Measurements from ENCODE around the gene C20orf202. TPM values are rescaled to one million over a fixed set of nuclear protein-coding genes. Genes with fewer than 3 reads are reported as not detected.

Gene C20orf202
- total and polyA plus RNA-seq, 9 of the 15 experiments (the other 6 are each of a cell fraction or from before 2014, with no cell fraction given), result 0.03 to 0.24 (median 0.15) TPM; not detected in 4

DNA sequence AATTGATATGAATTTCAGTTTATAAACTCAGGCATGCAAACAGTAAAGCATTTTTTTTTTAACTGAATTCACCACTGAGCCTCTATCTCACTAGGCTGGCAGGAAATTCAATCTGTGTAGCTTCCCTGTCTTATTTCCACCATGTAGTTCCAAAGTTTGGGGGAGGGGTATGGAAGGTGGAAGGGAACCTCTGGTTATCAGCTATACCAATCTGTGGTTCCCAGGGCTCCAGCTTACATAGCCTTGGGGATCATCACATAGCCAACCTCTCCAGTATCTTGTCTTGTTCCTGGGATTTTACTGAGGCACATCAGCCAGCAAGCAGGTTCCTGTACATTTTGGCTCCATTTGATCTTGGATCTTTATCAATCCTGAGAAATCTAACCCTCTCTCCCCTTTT, 38.2 kb downstream of the C20orf202 start (continued):
- TF ChIP-seq, protein P1, sequence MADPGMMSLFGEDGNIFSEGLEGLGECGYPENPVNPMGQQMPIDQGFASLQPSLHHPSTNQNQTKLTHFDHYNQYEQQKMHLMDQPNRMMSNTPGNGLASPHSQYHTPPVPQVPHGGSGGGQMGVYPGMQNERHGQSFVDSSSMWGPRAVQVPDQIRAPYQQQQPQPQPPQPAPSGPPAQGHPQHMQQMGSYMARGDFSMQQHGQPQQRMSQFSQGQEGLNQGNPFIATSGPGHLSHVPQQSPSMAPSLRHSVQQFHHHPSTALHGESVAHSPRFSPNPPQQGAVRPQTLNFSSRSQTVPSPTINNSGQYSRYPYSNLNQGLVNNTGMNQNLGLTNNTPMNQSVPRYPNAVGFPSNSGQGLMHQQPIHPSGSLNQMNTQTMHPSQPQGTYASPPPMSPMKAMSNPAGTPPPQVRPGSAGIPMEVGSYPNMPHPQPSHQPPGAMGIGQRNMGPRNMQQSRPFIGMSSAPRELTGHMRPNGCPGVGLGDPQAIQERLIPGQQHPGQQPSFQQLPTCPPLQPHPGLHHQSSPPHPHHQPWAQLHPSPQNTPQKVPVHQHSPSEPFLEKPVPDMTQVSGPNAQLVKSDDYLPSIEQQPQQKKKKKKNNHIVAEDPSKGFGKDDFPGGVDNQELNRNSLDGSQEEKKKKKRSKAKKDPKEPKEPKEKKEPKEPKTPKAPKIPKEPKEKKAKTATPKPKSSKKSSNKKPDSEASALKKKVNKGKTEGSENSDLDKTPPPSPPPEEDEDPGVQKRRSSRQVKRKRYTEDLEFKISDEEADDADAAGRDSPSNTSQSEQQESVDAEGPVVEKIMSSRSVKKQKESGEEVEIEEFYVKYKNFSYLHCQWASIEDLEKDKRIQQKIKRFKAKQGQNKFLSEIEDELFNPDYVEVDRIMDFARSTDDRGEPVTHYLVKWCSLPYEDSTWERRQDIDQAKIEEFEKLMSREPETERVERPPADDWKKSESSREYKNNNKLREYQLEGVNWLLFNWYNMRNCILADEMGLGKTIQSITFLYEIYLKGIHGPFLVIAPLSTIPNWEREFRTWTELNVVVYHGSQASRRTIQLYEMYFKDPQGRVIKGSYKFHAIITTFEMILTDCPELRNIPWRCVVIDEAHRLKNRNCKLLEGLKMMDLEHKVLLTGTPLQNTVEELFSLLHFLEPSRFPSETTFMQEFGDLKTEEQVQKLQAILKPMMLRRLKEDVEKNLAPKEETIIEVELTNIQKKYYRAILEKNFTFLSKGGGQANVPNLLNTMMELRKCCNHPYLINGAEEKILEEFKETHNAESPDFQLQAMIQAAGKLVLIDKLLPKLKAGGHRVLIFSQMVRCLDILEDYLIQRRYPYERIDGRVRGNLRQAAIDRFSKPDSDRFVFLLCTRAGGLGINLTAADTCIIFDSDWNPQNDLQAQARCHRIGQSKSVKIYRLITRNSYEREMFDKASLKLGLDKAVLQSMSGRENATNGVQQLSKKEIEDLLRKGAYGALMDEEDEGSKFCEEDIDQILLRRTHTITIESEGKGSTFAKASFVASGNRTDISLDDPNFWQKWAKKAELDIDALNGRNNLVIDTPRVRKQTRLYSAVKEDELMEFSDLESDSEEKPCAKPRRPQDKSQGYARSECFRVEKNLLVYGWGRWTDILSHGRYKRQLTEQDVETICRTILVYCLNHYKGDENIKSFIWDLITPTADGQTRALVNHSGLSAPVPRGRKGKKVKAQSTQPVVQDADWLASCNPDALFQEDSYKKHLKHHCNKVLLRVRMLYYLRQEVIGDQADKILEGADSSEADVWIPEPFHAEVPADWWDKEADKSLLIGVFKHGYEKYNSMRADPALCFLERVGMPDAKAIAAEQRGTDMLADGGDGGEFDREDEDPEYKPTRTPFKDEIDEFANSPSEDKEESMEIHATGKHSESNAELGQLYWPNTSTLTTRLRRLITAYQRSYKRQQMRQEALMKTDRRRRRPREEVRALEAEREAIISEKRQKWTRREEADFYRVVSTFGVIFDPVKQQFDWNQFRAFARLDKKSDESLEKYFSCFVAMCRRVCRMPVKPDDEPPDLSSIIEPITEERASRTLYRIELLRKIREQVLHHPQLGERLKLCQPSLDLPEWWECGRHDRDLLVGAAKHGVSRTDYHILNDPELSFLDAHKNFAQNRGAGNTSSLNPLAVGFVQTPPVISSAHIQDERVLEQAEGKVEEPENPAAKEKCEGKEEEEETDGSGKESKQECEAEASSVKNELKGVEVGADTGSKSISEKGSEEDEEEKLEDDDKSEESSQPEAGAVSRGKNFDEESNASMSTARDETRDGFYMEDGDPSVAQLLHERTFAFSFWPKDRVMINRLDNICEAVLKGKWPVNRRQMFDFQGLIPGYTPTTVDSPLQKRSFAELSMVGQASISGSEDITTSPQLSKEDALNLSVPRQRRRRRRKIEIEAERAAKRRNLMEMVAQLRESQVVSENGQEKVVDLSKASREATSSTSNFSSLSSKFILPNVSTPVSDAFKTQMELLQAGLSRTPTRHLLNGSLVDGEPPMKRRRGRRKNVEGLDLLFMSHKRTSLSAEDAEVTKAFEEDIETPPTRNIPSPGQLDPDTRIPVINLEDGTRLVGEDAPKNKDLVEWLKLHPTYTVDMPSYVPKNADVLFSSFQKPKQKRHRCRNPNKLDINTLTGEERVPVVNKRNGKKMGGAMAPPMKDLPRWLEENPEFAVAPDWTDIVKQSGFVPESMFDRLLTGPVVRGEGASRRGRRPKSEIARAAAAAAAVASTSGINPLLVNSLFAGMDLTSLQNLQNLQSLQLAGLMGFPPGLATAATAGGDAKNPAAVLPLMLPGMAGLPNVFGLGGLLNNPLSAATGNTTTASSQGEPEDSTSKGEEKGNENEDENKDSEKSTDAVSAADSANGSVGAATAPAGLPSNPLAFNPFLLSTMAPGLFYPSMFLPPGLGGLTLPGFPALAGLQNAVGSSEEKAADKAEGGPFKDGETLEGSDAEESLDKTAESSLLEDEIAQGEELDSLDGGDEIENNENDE (IDR thresholded peaks at IDR 0.05; ENCODE audit: low read depth, low read length), result no peak
- TF ChIP-seq, protein P2, sequence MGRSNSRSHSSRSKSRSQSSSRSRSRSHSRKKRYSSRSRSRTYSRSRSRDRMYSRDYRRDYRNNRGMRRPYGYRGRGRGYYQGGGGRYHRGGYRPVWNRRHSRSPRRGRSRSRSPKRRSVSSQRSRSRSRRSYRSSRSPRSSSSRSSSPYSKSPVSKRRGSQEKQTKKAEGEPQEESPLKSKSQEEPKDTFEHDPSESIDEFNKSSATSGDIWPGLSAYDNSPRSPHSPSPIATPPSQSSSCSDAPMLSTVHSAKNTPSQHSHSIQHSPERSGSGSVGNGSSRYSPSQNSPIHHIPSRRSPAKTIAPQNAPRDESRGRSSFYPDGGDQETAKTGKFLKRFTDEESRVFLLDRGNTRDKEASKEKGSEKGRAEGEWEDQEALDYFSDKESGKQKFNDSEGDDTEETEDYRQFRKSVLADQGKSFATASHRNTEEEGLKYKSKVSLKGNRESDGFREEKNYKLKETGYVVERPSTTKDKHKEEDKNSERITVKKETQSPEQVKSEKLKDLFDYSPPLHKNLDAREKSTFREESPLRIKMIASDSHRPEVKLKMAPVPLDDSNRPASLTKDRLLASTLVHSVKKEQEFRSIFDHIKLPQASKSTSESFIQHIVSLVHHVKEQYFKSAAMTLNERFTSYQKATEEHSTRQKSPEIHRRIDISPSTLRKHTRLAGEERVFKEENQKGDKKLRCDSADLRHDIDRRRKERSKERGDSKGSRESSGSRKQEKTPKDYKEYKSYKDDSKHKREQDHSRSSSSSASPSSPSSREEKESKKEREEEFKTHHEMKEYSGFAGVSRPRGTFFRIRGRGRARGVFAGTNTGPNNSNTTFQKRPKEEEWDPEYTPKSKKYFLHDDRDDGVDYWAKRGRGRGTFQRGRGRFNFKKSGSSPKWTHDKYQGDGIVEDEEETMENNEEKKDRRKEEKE (IDR thresholded peaks at IDR 0.05; ENCODE audit: borderline replicate concordance in 1 of 2, control insufficient read depth in 1 of 2, low read depth in 2 of 2, low read length in 1 of 2), result no peak
- TF ChIP-seq, protein P3, sequence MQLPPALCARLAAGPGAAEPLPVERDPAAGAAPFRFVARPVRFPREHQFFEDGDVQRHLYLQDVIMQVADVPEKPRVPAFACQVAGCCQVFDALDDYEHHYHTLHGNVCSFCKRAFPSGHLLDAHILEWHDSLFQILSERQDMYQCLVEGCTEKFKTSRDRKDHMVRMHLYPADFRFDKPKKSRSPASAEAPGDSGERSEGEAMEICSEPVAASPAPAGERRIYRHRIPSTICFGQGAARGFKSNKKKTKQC (CRISPR knock-in tag; IDR thresholded peaks at IDR 0.05), result no peak
- TF ChIP-seq SMAD3 (CRISPR knock-in tag; conservative IDR thresholded peaks at IDR 0.05), result no peak
- no peak for TF ChIP-seq ZNF263 (CRISPR knock-in tag; IDR thresholded peaks at IDR 0.05; ENCODE audit: borderline replicate concordance)
- TF ChIP-seq ZSCAN29 (IDR thresholded peaks at IDR 0.05), result no peak
- TF ChIP-seq JUN (IDR thresholded peaks at IDR 0.05; ENCODE audit: borderline replicate concordance, low read depth, low read length), result no peak
- no peak for TF ChIP-seq JUN (CRISPR knock-in tag; IDR thresholded peaks at IDR 0.05; ENCODE audit: borderline replicate concordance)
- no peak for TF ChIP-seq ZNF699 (CRISPR knock-in tag; IDR thresholded peaks at IDR 0.05; ENCODE audit: insufficient replicate concordance)
- TF ChIP-seq RAD51 (IDR thresholded peaks at IDR 0.05; ENCODE audit: borderline replicate concordance, low read depth), result no peak
- TF ChIP-seq DIDO1 (tag; IDR thresholded peaks at IDR 0.05; ENCODE audit: low read depth), result no peak
